HepG2 (cell line): ENCODE results near the gene TOX2. TPM values are rescaled to one million over a fixed set of nuclear protein-coding genes. Genes with fewer than 3 reads are reported as not detected.

ENCODE experiments used
- ATAC-seq: fragments of 200-7000 bp; cut with Tn5 transposase; 3 replicates; pipeline ENCODE4 v1.9.1; 2020; ENCODE audit warnings: mild to moderate bottlenecking, moderate library complexity
- BruUV-seq: library from RNA; stranded (reverse); fragments of 400-500 nt; replicated peaks from 2 replicates; lab custom pipeline; 2021; lab: Mats Ljungman, UMichigan
- CTCF ChIA-PET: fragments of 300-600 bp; formaldehyde crosslinking; extraction: SDS; loops from one replicate; lab custom pipeline; 2021; ENCODE audit warnings: low total read pairs, inconsistent platforms, low intra/inter-chr PET ratio; lab: Yijun Ruan, JAX
- POLR2A ChIA-PET: fragments of 350-600 bp; sonication (Branson Sonifier 250); formaldehyde crosslinking; loops from one replicate; lab custom pipeline; 2020; ENCODE audit warnings: antibody characterized with exemption, inconsistent platforms; lab: Yijun Ruan, JAX
- DNase-seq: peaks from one replicate; pipeline ENCODE4 v3.0.0-alpha.2; 2015; ENCODE audit warnings: low spot score
- FAIRE-seq: peaks from 3 replicates; lab custom pipeline; 2011; peaks lifted over from hg19 to GRCh38; lab: Jason Lieb, UNC
- H2AFZ ChIP-seq: one replicate; pipeline ENCODE4 v1.6.1; 2011; ENCODE audit warnings: low read length, inconsistent platforms
- H3K27ac ChIP-seq: fragments of 300-600 bp; 3 replicates; pipeline ENCODE4 v1.8.0; 2011; ENCODE audit warnings: mixed run types, mild to moderate bottlenecking, mixed read lengths, low read length, inconsistent platforms; ENCODE audit not compliant: insufficient read depth; ENCODE audit errors: extremely low read length
- H3K27me3 ChIP-seq, 2 experiments: fragments of 200-600 bp in 1 of 2; 2 replicates in 1 of 2; 3 replicates in 1 of 2; pipeline versions ENCODE4 v1.6.0 to v1.8.0; 2011; ENCODE audit warnings: low read length in 2 of 2, mild to moderate bottlenecking in 2 of 2, moderate library complexity in 2 of 2, inconsistent platforms in 1 of 2; ENCODE audit not compliant: insufficient read depth in 2 of 2, control insufficient read depth in 1 of 2
- H3K36me3 ChIP-seq, 2 experiments: fragments of 200-600 bp in 1 of 2; replicated peaks in 1 of 2; 2 replicates in 1 of 2; 3 replicates in 1 of 2; pipeline versions ENCODE4 v1.5.1 to v1.8.0; 2011; ENCODE audit warnings: low read length in 2 of 2, inconsistent platforms in 1 of 2; ENCODE audit not compliant: insufficient read depth in 2 of 2, control insufficient read depth in 1 of 2
- H3K4me1 ChIP-seq: 2 replicates; pipeline ENCODE4 v1.5.1; 2012; ENCODE audit warnings: low read length, inconsistent platforms; ENCODE audit not compliant: insufficient read depth
- H3K4me2 ChIP-seq: 2 replicates; pipeline ENCODE4 v1.6.0; 2011; ENCODE audit warnings: low read depth, low read length, inconsistent platforms
- H3K4me3 ChIP-seq, 3 experiments: fragments of 200-600 bp in 1 of 3; sonication (generic), shearing (Covaris generic) in 1 of 3; replicated peaks in 1 of 3; 2 replicates each; pipeline ENCODE4 v1.5.1; 2011 to 2016; ENCODE audit warnings: low read length in 3 of 3, inconsistent platforms in 2 of 3, low read depth in 2 of 3, mild to moderate bottlenecking in 2 of 3, control low read depth in 1 of 3, mixed read lengths in 1 of 3; ENCODE audit not compliant: insufficient read depth in 1 of 3
- H3K79me2 ChIP-seq: one replicate; pipeline ENCODE4 v1.6.1; 2011; ENCODE audit warnings: low read length, inconsistent platforms; ENCODE audit not compliant: insufficient read depth
- H3K9ac ChIP-seq: 2 replicates; pipeline ENCODE4 v1.6.0; 2011; ENCODE audit warnings: mild to moderate bottlenecking, low read depth, low read length, inconsistent platforms; ENCODE audit not compliant: insufficient read depth
- H3K9me3 ChIP-seq: 2 replicates; pipeline ENCODE4 v1.5.1; 2012; ENCODE audit warnings: mild to moderate bottlenecking, low read length
- H4K20me1 ChIP-seq: 2 replicates; pipeline ENCODE4 v1.6.0; 2011; ENCODE audit warnings: inconsistent platforms, mild to moderate bottlenecking, low read length, moderate library complexity; ENCODE audit not compliant: insufficient read depth
- ATF3 ChIP-seq: sonication (generic); formaldehyde crosslinking; IDR thresholded peaks from 2 replicates; pipeline ENCODE4 v1.4.0; 2020; ENCODE audit warnings: missing genetic modification reagents
- ATF7 ChIP-seq, 2 experiments: fragments of 450-650 bp in 1 of 2; sonication (generic) in 1 of 2; formaldehyde crosslinking in 1 of 2; IDR thresholded peaks; 2 replicates each; pipeline versions ENCODE4 v1.4.0 to v1.6.1; 2016 to 2020; ENCODE audit warnings: antibody characterized with exemption in 1 of 2, mild to moderate bottlenecking in 1 of 2, missing genetic modification reagents in 1 of 2
- PRPF4 ChIP-seq: fragments of 200-400 bp; formaldehyde crosslinking; IDR thresholded peaks from 2 replicates; pipeline ENCODE4 v1.6.1; 2016; ENCODE audit warnings: low read length, low read depth; ENCODE audit not compliant: poor library complexity, severe bottlenecking
- SNAPC5 ChIP-seq: sonication (generic); formaldehyde crosslinking; IDR thresholded peaks from 2 replicates; pipeline ENCODE4 v1.8.1; 2023; ENCODE audit warnings: mild to moderate bottlenecking, missing genetic modification reagents, borderline replicate concordance
- ZNF800 ChIP-seq: sonication (generic); formaldehyde crosslinking; IDR thresholded peaks from 2 replicates; pipeline ENCODE4 v1.4.0; 2020; ENCODE audit warnings: missing genetic modification reagents
- WGBS: methylation state at CpG from one replicate; pipeline ENCODE4 v1.1.6; 2017; ENCODE audit warnings: low lambda C conversion rate; 5-methylcytosine and 5-hydroxymethylcytosine counted together
- in situ Hi-C: cut with HindIII; loops from 2 replicates; pipeline ENCODE4 v1.10.0; 2017; ENCODE audit warnings: low pct_unique_long_range_greater_than_20kb; ENCODE audit not compliant: extremely low pct_ligation_motif_present
- intact Hi-C: fragments of 100-400 bp; cut with micrococcal nuclease; formaldehyde crosslinking; loops from one replicate; pipeline ENCODE4 v1.10.0; 2022; ENCODE audit not compliant: unreplicated experiment
- polyA plus RNA-seq, 8 experiments: library from polyadenylated mRNA; depleted of rRNA in 3 of 8; stranded (reverse) in 7 of 8; unstranded in 1 of 8; fragments of >200 nt; fragmentation: Illumina TruSeq in 4 of 8; extraction: Trizol in 4 of 8; gene quantifications; 2 replicates each; pipeline versions ENCODE4 v1.2.1 to v1.2.3, GENCODE V29; 2011 to 2016; ENCODE audit warnings: low read depth in 4 of 8, missing spikeins in 1 of 8, mixed read lengths in 1 of 8; ENCODE audit not compliant: insufficient read depth in 1 of 8
- total RNA-seq, 5 experiments: library from RNA; depleted of rRNA; stranded (reverse); fragments of >200 nt; fragmentation: Illumina TruSeq; extraction: Trizol; gene quantifications; 2 replicates each; pipeline ENCODE4 v1.2.3, GENCODE V29; 2016; ENCODE audit warnings: low read depth in 1 of 5

TOX2 gene
- total and polyA plus RNA-seq, 2 of the 13 experiments (the other 11 are each of a cell fraction or from before 2014, with no cell fraction given): not detected

- no peak for TF ChIP-seq SNAPC5 (CRISPR knock-in tag)
- TF ChIP-seq PRPF4: no peak
- no peak for TF ChIP-seq ATF3 (CRISPR knock-in tag)
- TF ChIP-seq, all 625 proteins: peak for 0
These were observed 168.7 kb downstream of the TOX2 start (continued) for GRCh38 chr20:44083220-44083933.

- TF ChIP-seq ATF7 (IDR thresholded peaks at IDR 0.05) (peak; percentile 94), ATF7 (CRISPR knock-in tag; IDR thresholded peaks at IDR 0.05) (no peak), ZNF800 (CRISPR knock-in tag) (no peak)
- TF ChIP-seq, all 625 proteins: peak for 1
- Histone ChIP-seq H4K20me1 (no peaks in the 10 kb centered on the region), H3K9ac (no peak overlapping the region), H3K27ac (no peak overlapping the region), H3K9me3 (no peaks in the 10 kb centered on the region), H3K4me1 (no peaks in the 10 kb centered on the region), H2AFZ (no peak overlapping the region), H3K36me3 (no peaks in the 10 kb centered on the region), H3K79me2 (no peaks in the 10 kb centered on the region), H3K4me3 (no peak overlapping the region), H3K27me3 (peaks cover 3 to 57% of the 10 kb centered on the region in 2 experiments; a peak in 3 of 5 replicates), H3K4me2 (no peak overlapping the region)
- in situ Hi-C loops (loop anchor here (5.0 kb wide), 2 partner anchors 332 to 637 kb away; no protein-coding TSS in a partner anchor), intact Hi-C loops (no loop called here)
- WGBS: 0% methylated on average over 2 of the region's 2 CpGs
- DNase-seq (no peak), ATAC-seq (no peak), FAIRE-seq (no peak)
- no TSS peak for BruUV-seq
- POLR2A ChIA-PET: no interaction called here
- CTCF ChIA-PET: no interaction called here
These were observed 169.8 kb downstream of the TOX2 start for GRCh38 chr20:44084439-44084838.
